NCI-H2107 treated with DMSO at 0.1 percent for 48 hours (cell line): ENCODE data around the gene FBXO31.
A peak's percentile ranks its signal among the peaks of the same experiment; 100 is the strongest.

Experiments
- DNase-seq: peaks from one replicate; lab custom pipeline; 2025; ENCODE audit not compliant: unreplicated experiment; lab: John Stamatoyannopoulos, UW

The FBXO31 gene

GRCh38 chr16:87330646-87331045, 52.9 kb downstream of the FBXO31 start:
- no peak for DNase-seq

- no peak for DNase-seq
Measured at GRCh38 chr16:87330257-87330624, 53.3 kb downstream of the FBXO31 start.

- no peak for DNase-seq
Measured at GRCh38 chr16:87329436-87330256, 53.9 kb downstream of the FBXO31 start.

GRCh38 chr16:87328846-87329245, 54.7 kb downstream of the FBXO31 start:
- no peak for DNase-seq

GRCh38 chr16:87327798-87328495, 55.6 kb downstream of the FBXO31 start:
- no peak for DNase-seq

- DNase-seq: no peak
Measured at GRCh38 chr16:87326151-87326571, 57.4 kb downstream of the FBXO31 start.

- no peak for DNase-seq
Measured at GRCh38 chr16:87325423-87325858, 58.1 kb downstream of the FBXO31 start.

GRCh38 chr16:87324411-87325275, 58.9 kb downstream of the FBXO31 start:
- DNase-seq: no peak

GRCh38 chr16:87323727-87324410, 59.7 kb downstream of the FBXO31 start:
- no peak for DNase-seq

- DNase-seq: no peak
Measured at GRCh38 chr16:87322833-87323726, 60.5 kb downstream of the FBXO31 start.

- DNase-seq: no peak
Measured at GRCh38 chr16:87322360-87322759, 61.2 kb downstream of the FBXO31 start.

- DNase-seq: no peak
Measured at GRCh38 chr16:87321336-87322107, 62.1 kb downstream of the FBXO31 start.

- no peak for DNase-seq
Measured at GRCh38 chr16:87320510-87321227, 62.9 kb downstream of the FBXO31 start.

- no peak for DNase-seq
Measured at GRCh38 chr16:87319997-87320491, 63.5 kb downstream of the FBXO31 start.

GRCh38 chr16:87319011-87319410, 64.6 kb downstream of the FBXO31 start:
- DNase-seq: no peak

- peak; percentile 10 for DNase-seq
Measured at GRCh38 chr16:87317750-87318644, 65.6 kb downstream of the FBXO31 start.
